ENCODE data around the gene MEAF6. TPM values are rescaled to one million over a fixed set of nuclear protein-coding genes. Genes with fewer than 3 reads are reported as not detected.

Gene MEAF6
- total RNA-seq, 1 donor from 2014 or later: 59.5 TPM

DNA sequence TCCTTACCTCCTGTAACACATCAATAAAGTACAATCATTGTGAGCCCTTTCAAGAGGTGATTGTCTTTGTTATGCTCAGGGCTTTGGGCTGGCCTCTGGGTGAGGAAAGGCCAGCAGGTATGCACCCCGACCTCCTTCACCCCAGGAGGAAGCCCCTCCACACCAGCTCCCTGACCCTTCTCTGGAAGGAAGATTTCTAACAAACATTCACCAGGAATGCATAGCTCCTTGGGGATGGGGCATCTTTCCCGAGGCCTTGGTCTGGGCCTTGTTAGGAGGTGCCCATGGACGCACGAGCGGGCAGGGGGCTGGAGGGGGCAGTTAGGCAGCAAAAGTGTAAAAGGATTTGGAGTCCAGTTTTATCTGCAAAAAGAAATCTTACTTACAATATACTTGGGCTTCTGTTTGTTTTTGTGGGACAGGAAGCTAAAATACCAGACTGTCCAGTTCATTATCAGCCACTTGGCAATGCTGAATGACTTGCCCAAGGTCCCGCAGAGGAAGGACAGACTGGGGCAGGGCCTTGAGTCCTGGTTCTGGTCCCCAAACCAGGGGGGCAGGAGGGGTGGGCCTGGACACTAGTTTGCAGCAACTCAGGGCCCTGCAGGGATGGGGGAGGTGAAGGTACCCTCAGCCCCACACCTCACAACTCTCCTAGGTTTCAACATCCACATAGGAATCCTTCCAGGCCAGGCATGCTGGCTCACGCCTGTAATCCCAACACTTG is 30.1 kb downstream of the MEAF6 start:
- H3K9me3 ChIP-seq: no peaks in the 10 kb centered on the region
- TF ChIP-seq, protein P1, sequence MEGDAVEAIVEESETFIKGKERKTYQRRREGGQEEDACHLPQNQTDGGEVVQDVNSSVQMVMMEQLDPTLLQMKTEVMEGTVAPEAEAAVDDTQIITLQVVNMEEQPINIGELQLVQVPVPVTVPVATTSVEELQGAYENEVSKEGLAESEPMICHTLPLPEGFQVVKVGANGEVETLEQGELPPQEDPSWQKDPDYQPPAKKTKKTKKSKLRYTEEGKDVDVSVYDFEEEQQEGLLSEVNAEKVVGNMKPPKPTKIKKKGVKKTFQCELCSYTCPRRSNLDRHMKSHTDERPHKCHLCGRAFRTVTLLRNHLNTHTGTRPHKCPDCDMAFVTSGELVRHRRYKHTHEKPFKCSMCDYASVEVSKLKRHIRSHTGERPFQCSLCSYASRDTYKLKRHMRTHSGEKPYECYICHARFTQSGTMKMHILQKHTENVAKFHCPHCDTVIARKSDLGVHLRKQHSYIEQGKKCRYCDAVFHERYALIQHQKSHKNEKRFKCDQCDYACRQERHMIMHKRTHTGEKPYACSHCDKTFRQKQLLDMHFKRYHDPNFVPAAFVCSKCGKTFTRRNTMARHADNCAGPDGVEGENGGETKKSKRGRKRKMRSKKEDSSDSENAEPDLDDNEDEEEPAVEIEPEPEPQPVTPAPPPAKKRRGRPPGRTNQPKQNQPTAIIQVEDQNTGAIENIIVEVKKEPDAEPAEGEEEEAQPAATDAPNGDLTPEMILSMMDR (IDR thresholded peaks at IDR 0.05): no peak
- DNase-seq (no peak), ATAC-seq (peak in 1 of 2 donors; percentile 5)
- H3K4me3 ChIP-seq: no peak overlapping the region
- no peaks in the 10 kb centered on the region for H3K27me3 ChIP-seq (ENCODE audit: low read depth)
- H3K27ac ChIP-seq: peak overlapping the region; percentile 77
- intact Hi-C loops (cut with DNase I): no loop called here
- H3K36me3 ChIP-seq: peaks cover 60% of the 10 kb centered on the region
- peaks cover 68% of the 10 kb centered on the region for H3K4me1 ChIP-seq

DNA sequence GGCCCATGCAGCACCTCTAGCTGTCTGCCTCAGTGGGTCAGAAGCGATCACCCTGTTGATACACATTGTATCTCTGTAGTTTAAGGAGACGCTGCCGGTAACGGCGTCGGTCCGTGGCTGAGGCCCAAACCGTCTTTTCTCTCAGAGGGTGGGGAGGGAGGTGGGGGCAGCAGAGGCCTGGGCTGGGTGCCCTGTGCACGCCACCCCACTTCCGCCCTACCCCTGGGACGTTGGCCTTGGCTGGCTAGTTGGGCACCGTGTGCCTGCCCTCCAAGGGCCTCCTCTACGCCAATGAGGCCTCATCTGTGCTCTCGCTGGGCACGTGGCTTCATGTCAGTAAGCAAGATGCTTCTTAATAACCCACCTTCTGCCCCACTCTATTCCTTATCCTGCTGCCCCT is 30.8 kb downstream of the MEAF6 start:
- Histone ChIP-seq H3K27me3 (ENCODE audit: low read depth) (no peaks in the 10 kb centered on the region), H3K9me3 (no peaks in the 10 kb centered on the region), H3K36me3 (peaks cover 56% of the 10 kb centered on the region), H3K4me1 (peaks cover 75% of the 10 kb centered on the region), H3K4me3 (no peak overlapping the region), H3K27ac (peak overlapping the region; percentile 51)
- DNase-seq (no peak), ATAC-seq (no peak)
- intact Hi-C loops (cut with DNase I): no loop called here
- TF ChIP-seq, protein P1 (IDR thresholded peaks at IDR 0.05): no peak

DNA sequence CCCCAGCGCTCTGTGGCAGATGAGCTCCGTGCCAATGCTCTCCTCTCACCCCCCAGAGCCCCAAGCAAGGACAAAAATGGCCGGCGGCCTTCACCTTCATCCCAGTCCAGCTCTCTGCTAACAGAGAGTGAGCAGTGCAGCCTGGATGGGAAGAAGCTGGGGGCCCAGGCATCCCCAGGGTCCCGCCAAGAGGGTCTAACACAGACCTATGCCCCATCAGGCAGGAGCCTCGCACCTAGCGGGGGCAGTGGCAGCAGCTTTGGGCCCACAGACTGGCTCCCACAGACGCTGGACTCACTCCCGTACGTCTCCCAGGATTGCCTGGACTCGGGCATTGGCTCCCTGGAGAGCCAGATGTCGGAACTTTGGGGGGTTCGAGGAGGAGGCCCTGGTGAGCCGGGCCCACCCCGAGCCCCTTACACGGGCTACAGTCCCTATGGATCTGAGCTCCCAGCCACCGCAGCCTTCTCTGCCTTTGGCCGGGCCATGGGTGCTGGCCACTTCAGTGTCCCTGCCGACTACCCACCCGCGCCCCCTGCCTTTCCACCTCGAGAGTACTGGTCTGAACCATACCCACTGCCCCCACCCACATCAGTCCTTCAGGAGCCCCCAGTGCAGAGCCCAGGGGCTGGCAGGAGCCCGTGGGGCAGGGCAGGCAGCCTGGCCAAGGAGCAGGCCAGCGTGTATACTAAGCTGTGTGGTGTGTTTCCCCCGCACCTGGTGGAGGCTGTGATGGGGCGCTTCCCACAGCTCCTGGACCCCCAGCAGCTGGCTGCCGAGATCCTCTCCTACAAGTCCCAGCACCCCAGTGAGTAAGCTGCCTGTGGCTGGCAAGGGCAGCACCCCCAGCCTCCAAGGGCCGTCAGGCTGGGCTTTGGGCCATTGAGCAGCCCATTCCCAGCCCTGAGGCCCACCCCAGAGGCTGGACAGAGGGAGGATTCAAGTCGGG is 31.5 kb downstream of the MEAF6 start:
- ATAC-seq: no peak
- no peaks in the 10 kb centered on the region for H3K9me3 ChIP-seq
- no peak for DNase-seq
- H3K27me3 ChIP-seq (ENCODE audit: low read depth): no peaks in the 10 kb centered on the region
- peaks cover 59% of the 10 kb centered on the region for H3K36me3 ChIP-seq
- intact Hi-C loops (cut with DNase I): no loop called here
- peaks cover 82% of the 10 kb centered on the region for H3K4me1 ChIP-seq
- H3K27ac ChIP-seq: peak overlapping the region; percentile 51
- no peak overlapping the region for H3K4me3 ChIP-seq
- TF ChIP-seq, protein P1 (IDR thresholded peaks at IDR 0.05): no peak

DNA sequence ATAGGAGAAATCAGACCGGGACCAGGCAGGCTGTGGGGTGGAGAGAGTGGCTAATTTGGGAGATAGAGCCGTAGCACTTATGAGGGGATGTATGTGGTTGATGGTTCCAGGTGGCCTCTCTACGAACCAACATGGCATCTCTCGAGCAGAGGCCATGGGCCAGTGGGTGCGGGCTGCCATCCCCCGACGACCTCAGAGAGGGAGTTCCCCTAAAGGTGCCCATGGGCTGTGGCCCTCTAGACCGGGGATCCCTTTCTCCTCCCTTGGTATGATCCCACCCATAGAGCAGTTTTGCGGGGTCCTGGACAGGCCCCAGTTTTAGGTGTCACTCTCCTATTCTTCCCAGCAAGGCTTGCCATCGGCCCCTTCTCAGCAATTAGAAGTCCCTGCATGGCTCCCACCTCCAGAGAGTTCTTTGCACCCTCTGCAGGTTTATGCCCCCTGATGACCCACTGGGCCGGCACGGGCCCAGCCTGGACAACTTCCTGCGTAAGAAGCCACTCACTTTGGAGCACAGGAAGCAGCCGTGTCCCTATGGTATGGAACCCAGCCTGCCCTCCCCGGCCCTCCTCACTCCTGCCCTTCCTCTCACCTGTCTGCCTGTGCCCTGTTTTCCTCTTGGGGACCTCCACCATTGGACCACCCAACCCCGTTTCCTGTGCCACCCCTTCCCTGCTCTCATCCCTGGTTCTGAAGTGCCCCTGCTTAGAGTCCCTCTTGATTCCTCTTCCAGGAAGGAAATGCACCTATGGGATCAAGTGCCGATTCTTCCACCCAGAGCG is 32.4 kb downstream of the MEAF6 start:
- H3K9me3 ChIP-seq: no peaks in the 10 kb centered on the region
- intact Hi-C loops (cut with DNase I): no loop called here
- H3K4me1 ChIP-seq: peaks cover 85% of the 10 kb centered on the region
- peak overlapping the region; percentile 18 for H3K27ac ChIP-seq
- TF ChIP-seq, protein P1 (IDR thresholded peaks at IDR 0.05): no peak
- ATAC-seq (no peak), DNase-seq (no peak)
- H3K27me3 ChIP-seq (ENCODE audit: low read depth): no peaks in the 10 kb centered on the region
- no peak overlapping the region for H3K4me3 ChIP-seq
- peaks cover 63% of the 10 kb centered on the region for H3K36me3 ChIP-seq

Data from lower lobe of right lung (tissue), 2 donors.